HEK293 (cell line): ENCODE measurements around the gene SLC2A9.

Experiments
- CTCF ChIA-PET: fragments of 350-600 bp; formaldehyde crosslinking; extraction: SDS; loops from one replicate; lab custom pipeline; 2021; ENCODE audit warnings: antibody characterized with exemption; lab: Yijun Ruan, JAX
- POLR2A ChIA-PET: fragments of 300-600 bp; formaldehyde crosslinking; extraction: SDS; loops from one replicate; lab custom pipeline; 2020; ENCODE audit warnings: antibody characterized with exemption, inconsistent platforms; lab: Yijun Ruan, JAX
- H3K27ac ChIP-seq: fragments of 200-500 bp; sonication (Bioruptor generic); 2 replicates; pipeline ENCODE4 v1.5.1; 2014; ENCODE audit warnings: low read depth, low read length, control low read depth, inconsistent platforms; ENCODE audit errors: extremely low read depth
- H3K36me3 ChIP-seq, 2 experiments: fragments of 200-500 bp in 1 of 2; sonication (Bioruptor generic) in 1 of 2; 1 replicate in 1 of 2; 2 replicates in 1 of 2; pipeline ENCODE4 v1.5.1; 2014 to 2017; ENCODE audit warnings: inconsistent platforms in 2 of 2, low read length in 2 of 2; ENCODE audit not compliant: control insufficient read depth in 2 of 2, insufficient read depth in 1 of 2
- H3K4me1 ChIP-seq: fragments of 200-500 bp; sonication (Bioruptor generic); 2 replicates; pipeline ENCODE4 v1.5.1; 2014; ENCODE audit warnings: mild to moderate bottlenecking, low read length, inconsistent platforms; ENCODE audit not compliant: control insufficient read depth, insufficient read depth
- H3K4me3 ChIP-seq: 2 replicates; pipeline ENCODE4 v1.5.1; 2011; ENCODE audit warnings: low read depth, mild to moderate bottlenecking, control low read depth, low read length, moderate library complexity
- H3K9me3 ChIP-seq: fragments of 200-500 bp; sonication (Bioruptor generic); 2 replicates; pipeline ENCODE4 v1.5.1; 2014; ENCODE audit warnings: low read depth, low read length, inconsistent platforms; ENCODE audit not compliant: control insufficient read depth, insufficient read depth
- BCL11A ChIP-seq: fragments of 450-650 bp; formaldehyde crosslinking; IDR thresholded peaks from 2 replicates; pipeline ENCODE4 v1.5.1; 2016; ENCODE audit warnings: low read depth, missing biosample characterization, missing genetic modification characterization
- OSR2 ChIP-seq: fragments of 450-650 bp; formaldehyde crosslinking; IDR thresholded peaks from 2 replicates; pipeline ENCODE4 v1.5.1; 2016; ENCODE audit warnings: missing biosample characterization, missing genetic modification characterization
- SALL2 ChIP-seq: fragments of 450-650 bp; formaldehyde crosslinking; IDR thresholded peaks from 2 replicates; pipeline ENCODE4 v1.5.0; 2017; ENCODE audit warnings: missing biosample characterization, mild to moderate bottlenecking, missing genetic modification characterization, borderline replicate concordance
- SETDB1 ChIP-seq: IDR thresholded peaks from one replicate; pipeline ENCODE4 v1.6.1; 2017; ENCODE audit warnings: mild to moderate bottlenecking, low read length, moderate library complexity, mixed read lengths; ENCODE audit not compliant: insufficient read length
- SP3 ChIP-seq: fragments of 450-650 bp; formaldehyde crosslinking; IDR thresholded peaks from 2 replicates; pipeline ENCODE4 v1.5.1; 2016; ENCODE audit warnings: missing biosample characterization, missing genetic modification characterization
- YY1 ChIP-seq: fragments of 450-650 bp; formaldehyde crosslinking; IDR thresholded peaks from 2 replicates; pipeline ENCODE4 v1.5.1; 2018; ENCODE audit warnings: missing biosample characterization, missing genetic modification characterization
- ZBTB1 ChIP-seq: fragments of 450-650 bp; formaldehyde crosslinking; IDR thresholded peaks from 2 replicates; pipeline ENCODE4 v1.5.1; 2016; ENCODE audit warnings: missing biosample characterization, missing genetic modification characterization
- ZNF121 ChIP-seq: fragments of 450-650 bp; formaldehyde crosslinking; IDR thresholded peaks from 2 replicates; pipeline ENCODE4 v1.5.1; 2016; ENCODE audit warnings: missing biosample characterization, missing genetic modification characterization
- ZNF132 ChIP-seq: fragments of 450-650 bp; formaldehyde crosslinking; IDR thresholded peaks from 2 replicates; pipeline ENCODE4 v1.5.1; 2017; ENCODE audit warnings: missing biosample characterization, missing genetic modification characterization, borderline replicate concordance
- ZNF221 ChIP-seq: fragments of 450-650 bp; formaldehyde crosslinking; IDR thresholded peaks from 2 replicates; pipeline ENCODE4 v1.5.1; 2017; ENCODE audit warnings: missing biosample characterization, missing genetic modification characterization, borderline replicate concordance
- ZNF521 ChIP-seq: fragments of 450-650 bp; formaldehyde crosslinking; IDR thresholded peaks from 2 replicates; pipeline ENCODE4 v1.5.1; 2017; ENCODE audit warnings: missing biosample characterization, mild to moderate bottlenecking, missing genetic modification characterization
- ZNF624 ChIP-seq: fragments of 450-650 bp; formaldehyde crosslinking; IDR thresholded peaks from 2 replicates; pipeline ENCODE4 v1.5.1; 2017; ENCODE audit warnings: missing biosample characterization, missing genetic modification characterization
- ZSCAN30 ChIP-seq: fragments of 450-650 bp; IDR thresholded peaks from 2 replicates; pipeline ENCODE4 v1.5.1; 2018; ENCODE audit warnings: missing biosample characterization, mild to moderate bottlenecking, missing genetic modification characterization, moderate library complexity
- TF ChIP-seq, protein P1 (sequence below): fragments of 450-650 bp; formaldehyde crosslinking; IDR thresholded peaks from 2 replicates; pipeline ENCODE4 v1.5.1; 2016; ENCODE audit warnings: missing biosample characterization, missing genetic modification characterization
- TF ChIP-seq, protein P2 (sequence below): sonication (generic); formaldehyde crosslinking; IDR thresholded peaks from 2 replicates; pipeline ENCODE4 v1.8.1; 2022; ENCODE audit warnings: mild to moderate bottlenecking, moderate library complexity, missing genetic modification reagents
- TF ChIP-seq, protein P3 (sequence below): fragments of 450-650 bp; formaldehyde crosslinking; IDR thresholded peaks from 2 replicates; pipeline ENCODE4 v1.5.1; 2016; ENCODE audit warnings: missing biosample characterization, missing genetic modification characterization
- TF ChIP-seq, protein P4 (sequence below): fragments of 450-650 bp; formaldehyde crosslinking; optimal IDR thresholded peaks from 2 replicates; pipeline ENCODE3; 2016; ENCODE audit warnings: missing biosample characterization, mild to moderate bottlenecking, missing genetic modification characterization

Gene SLC2A9

DNA sequence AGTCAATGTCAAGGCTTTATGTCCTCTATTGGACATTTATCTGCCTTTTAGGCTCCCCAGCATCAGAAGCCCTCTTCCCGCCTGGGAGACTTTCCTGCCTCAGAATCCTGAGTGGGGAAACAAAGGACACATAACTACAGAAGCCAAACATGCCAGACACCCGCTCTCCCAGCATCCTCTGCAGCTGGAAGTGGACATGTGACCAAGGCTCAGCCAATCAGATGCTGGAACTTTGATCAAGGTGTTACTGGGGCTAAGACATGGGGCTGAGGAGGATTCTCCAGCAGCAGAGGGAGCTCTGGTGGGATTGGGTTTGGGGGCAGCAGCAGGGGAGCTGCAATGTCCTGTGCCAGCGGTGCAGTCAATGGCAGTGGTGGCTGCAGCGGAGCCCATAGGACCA is 19.5 kb downstream of the SLC2A9 start:
- H3K4me3 ChIP-seq, result no peak overlapping the region
- no peak overlapping the region for H3K27ac ChIP-seq
- no peaks in the 10 kb centered on the region for H3K9me3 ChIP-seq
- POLR2A ChIA-PET, result no interaction called here
- TF ChIP-seq YY1 (no peak), ZBTB1 (tag by site-specific recombination) (no peak), SP3 (tag by site-specific recombination) (no peak), ZSCAN30 (tag by site-specific recombination) (no peak), ZNF132 (tag by site-specific recombination) (no peak), ZNF221 (no peak), BCL11A (tag by site-specific recombination) (no peak), ZNF624 (tag by site-specific recombination) (no peak), OSR2 (tag by site-specific recombination) (no peak), ZNF121 (tag by site-specific recombination) (no peak), SETDB1 (no peak)
- TF ChIP-seq, protein P1, sequence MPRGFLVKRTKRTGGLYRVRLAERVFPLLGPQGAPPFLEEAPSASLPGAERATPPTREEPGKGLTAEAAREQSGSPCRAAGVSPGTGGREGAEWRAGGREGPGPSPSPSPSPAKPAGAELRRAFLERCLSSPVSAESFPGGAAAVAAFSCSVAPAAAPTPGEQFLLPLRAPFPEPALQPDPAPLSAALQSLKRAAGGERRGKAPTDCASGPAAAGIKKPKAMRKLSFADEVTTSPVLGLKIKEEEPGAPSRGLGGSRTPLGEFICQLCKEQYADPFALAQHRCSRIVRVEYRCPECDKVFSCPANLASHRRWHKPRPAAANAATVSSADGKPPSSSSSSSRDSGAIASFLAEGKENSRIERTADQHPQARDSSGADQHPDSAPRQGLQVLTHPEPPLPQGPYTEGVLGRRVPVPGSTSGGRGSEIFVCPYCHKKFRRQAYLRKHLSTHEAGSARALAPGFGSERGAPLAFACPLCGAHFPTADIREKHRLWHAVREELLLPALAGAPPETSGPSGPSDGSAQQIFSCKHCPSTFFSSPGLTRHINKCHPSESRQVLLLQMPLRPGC (tag by site-specific recombination), result no peak
- TF ChIP-seq, protein P2, sequence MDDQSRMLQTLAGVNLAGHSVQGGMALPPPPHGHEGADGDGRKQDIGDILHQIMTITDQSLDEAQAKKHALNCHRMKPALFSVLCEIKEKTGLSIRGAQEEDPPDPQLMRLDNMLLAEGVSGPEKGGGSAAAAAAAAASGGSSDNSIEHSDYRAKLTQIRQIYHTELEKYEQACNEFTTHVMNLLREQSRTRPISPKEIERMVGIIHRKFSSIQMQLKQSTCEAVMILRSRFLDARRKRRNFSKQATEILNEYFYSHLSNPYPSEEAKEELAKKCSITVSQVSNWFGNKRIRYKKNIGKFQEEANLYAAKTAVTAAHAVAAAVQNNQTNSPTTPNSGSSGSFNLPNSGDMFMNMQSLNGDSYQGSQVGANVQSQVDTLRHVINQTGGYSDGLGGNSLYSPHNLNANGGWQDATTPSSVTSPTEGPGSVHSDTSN (CRISPR knock-in tag), result no peak
- TF ChIP-seq, all 188 proteins: peak for 0
- Histone ChIP-seq H3K36me3 (no peaks in the 10 kb centered on the region), H3K4me1 (no peaks in the 10 kb centered on the region)
- CTCF ChIA-PET, result interaction anchor here (1.3 to 1.5 kb wide), 2 partner anchors 12 to 14 kb away, joined by 4 to 7 read pairs; no protein-coding TSS in a partner anchor

DNA sequence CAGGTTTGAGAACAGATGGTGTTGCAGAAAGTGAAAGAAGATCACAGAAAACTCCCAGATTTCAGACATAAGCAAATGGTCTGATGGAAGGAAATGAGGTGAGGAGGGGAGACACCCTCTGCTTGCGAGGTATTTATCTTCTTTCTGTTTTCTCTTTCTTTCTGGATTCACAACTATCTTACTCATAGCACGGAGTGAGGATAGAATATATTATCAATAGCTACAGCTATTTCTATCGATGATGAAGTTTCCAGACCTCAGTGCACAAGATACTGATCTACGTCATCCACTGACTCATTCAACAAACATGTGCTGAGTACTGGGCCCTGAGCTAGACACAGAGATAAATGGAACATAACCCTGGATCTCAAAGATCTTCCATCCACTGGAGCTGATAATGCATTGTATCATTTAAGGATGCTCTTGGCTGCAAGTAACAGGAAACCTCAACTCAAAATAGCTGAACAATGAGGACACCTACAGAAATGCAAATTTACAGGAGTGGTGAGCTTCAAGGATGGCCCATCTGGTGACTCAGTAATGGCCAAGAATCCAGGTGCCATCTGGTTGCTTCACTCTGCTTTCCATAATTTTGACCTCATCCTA is 21.2 kb downstream of the SLC2A9 start:
- TF ChIP-seq, protein P3, sequence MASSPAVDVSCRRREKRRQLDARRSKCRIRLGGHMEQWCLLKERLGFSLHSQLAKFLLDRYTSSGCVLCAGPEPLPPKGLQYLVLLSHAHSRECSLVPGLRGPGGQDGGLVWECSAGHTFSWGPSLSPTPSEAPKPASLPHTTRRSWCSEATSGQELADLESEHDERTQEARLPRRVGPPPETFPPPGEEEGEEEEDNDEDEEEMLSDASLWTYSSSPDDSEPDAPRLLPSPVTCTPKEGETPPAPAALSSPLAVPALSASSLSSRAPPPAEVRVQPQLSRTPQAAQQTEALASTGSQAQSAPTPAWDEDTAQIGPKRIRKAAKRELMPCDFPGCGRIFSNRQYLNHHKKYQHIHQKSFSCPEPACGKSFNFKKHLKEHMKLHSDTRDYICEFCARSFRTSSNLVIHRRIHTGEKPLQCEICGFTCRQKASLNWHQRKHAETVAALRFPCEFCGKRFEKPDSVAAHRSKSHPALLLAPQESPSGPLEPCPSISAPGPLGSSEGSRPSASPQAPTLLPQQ (tag by site-specific recombination), result no peak
- TF ChIP-seq ZNF221 (no peak), SALL2 (no peak), ZNF521 (tag by site-specific recombination) (no peak), ZNF624 (tag by site-specific recombination) (no peak)
- TF ChIP-seq, protein P4, sequence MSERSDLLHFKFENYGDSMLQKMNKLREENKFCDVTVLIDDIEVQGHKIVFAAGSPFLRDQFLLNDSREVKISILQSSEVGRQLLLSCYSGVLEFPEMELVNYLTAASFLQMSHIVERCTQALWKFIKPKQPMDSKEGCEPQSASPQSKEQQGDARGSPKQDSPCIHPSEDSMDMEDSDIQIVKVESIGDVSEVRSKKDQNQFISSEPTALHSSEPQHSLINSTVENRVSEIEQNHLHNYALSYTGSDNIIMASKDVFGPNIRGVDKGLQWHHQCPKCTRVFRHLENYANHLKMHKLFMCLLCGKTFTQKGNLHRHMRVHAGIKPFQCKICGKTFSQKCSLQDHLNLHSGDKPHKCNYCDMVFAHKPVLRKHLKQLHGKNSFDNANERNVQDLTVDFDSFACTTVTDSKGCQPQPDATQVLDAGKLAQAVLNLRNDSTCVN (tag by site-specific recombination), result no peak
- no peaks in the 10 kb centered on the region for H3K4me1 ChIP-seq
- no peaks in the 10 kb centered on the region for H3K9me3 ChIP-seq
- no peak overlapping the region for H3K4me3 ChIP-seq
- CTCF ChIA-PET, result interaction anchor here (1.1 kb wide), 1 partner anchor 14 kb away, joined by 5 read pairs; no protein-coding TSS in a partner anchor
- POLR2A ChIA-PET, result no interaction called here
- no peak overlapping the region for H3K27ac ChIP-seq
- no peaks in the 10 kb centered on the region for H3K36me3 ChIP-seq
